ENCODE measurements around the gene BARX2. TPM values are rescaled to one million over a fixed set of nuclear protein-coding genes. Genes with fewer than 3 reads are reported as not detected.

The BARX2 gene
- polyA plus RNA-seq, 1 donor from 2014 or later: not detected

GRCh38 chr11:129428557-129428956 is 52.9 kb downstream of the BARX2 start:
- Mint-ChIP-seq H3K27ac (no peak overlapping the region), H3K36me3 (no peaks in the 10 kb centered on the region), H3K4me1 (no peaks in the 10 kb centered on the region), H3K9me3 (peaks cover 5% of the 10 kb centered on the region in 3 donors), H3K4me3 (peak overlapping the region in 1 of 4 donors; percentile 7), H3K27me3 (no peaks in the 10 kb centered on the region)

- Mint-ChIP-seq H3K9me3 (peaks cover 2 to 5% (median 3%) of the 10 kb centered on the region in 3 donors), H3K27me3 (no peaks in the 10 kb centered on the region), H3K4me1 (no peaks in the 10 kb centered on the region), H3K4me3 (no peak overlapping the region), H3K27ac (no peak overlapping the region), H3K36me3 (no peaks in the 10 kb centered on the region)
Measured at GRCh38 chr11:129434641-129435498, 59.2 kb downstream of the BARX2 start.

GRCh38 chr11:129435499-129436245 is 60.0 kb downstream of the BARX2 start:
- no peak overlapping the region for H3K4me3 Mint-ChIP-seq
- no peaks in the 10 kb centered on the region for H3K36me3 Mint-ChIP-seq
- peaks cover 2 to 5% (median 3%) of the 10 kb centered on the region in 3 donors for H3K9me3 Mint-ChIP-seq
- H3K27me3 Mint-ChIP-seq: no peaks in the 10 kb centered on the region
- H3K4me1 Mint-ChIP-seq: no peaks in the 10 kb centered on the region
- peak overlapping the region in 1 of 3 donors; percentile 24 for H3K27ac Mint-ChIP-seq

GRCh38 chr11:129436573-129436972 is 60.9 kb downstream of the BARX2 start:
- H3K9me3 Mint-ChIP-seq: peaks cover 0 to 2% (median 0%) of the 10 kb centered on the region in 3 donors
- no peaks in the 10 kb centered on the region for H3K36me3 Mint-ChIP-seq
- H3K4me1 Mint-ChIP-seq: no peaks in the 10 kb centered on the region
- H3K4me3 Mint-ChIP-seq: no peak overlapping the region
- H3K27ac Mint-ChIP-seq: no peak overlapping the region
- no peaks in the 10 kb centered on the region for H3K27me3 Mint-ChIP-seq

- Mint-ChIP-seq H3K9me3 (peaks cover 0 to 2% (median 2%) of the 10 kb centered on the region in 3 donors), H3K36me3 (no peaks in the 10 kb centered on the region)
Measured at GRCh38 chr11:129440028-129440713, 64.5 kb downstream of the BARX2 start.

GRCh38 chr11:129442171-129442570 is 66.5 kb downstream of the BARX2 start:
- Mint-ChIP-seq H3K27me3 (no peaks in the 10 kb centered on the region), H3K36me3 (no peaks in the 10 kb centered on the region), H3K9me3 (peaks cover 0 to 3% (median 2%) of the 10 kb centered on the region in 3 donors), H3K4me3 (no peak overlapping the region), H3K4me1 (no peaks in the 10 kb centered on the region), H3K27ac (no peak overlapping the region)

More at GRCh38 chr11:129440028-129440713, 64.5 kb downstream of the BARX2 start:
- Mint-ChIP-seq H3K4me3 (no peak overlapping the region), H3K27me3 (no peaks in the 10 kb centered on the region), H3K27ac (no peak overlapping the region), H3K4me1 (no peaks in the 10 kb centered on the region)

GRCh38 chr11:129443276-129443675 is 67.6 kb downstream of the BARX2 start:
- Mint-ChIP-seq H3K4me3 (no peak overlapping the region), H3K9me3 (peaks cover 0 to 6% (median 4%) of the 10 kb centered on the region in 3 donors), H3K27me3 (no peaks in the 10 kb centered on the region), H3K27ac (no peak overlapping the region), H3K36me3 (no peaks in the 10 kb centered on the region), H3K4me1 (no peaks in the 10 kb centered on the region)

GRCh38 chr11:129444274-129444673 is 68.6 kb downstream of the BARX2 start:
- Mint-ChIP-seq H3K4me3 (no peak overlapping the region), H3K9me3 (peaks cover 0 to 4% (median 4%) of the 10 kb centered on the region in 3 donors), H3K4me1 (no peaks in the 10 kb centered on the region), H3K27ac (no peak overlapping the region), H3K36me3 (no peaks in the 10 kb centered on the region), H3K27me3 (no peaks in the 10 kb centered on the region)

GRCh38 chr11:129445226-129445625 is 69.6 kb downstream of the BARX2 start:
- no peak overlapping the region for H3K27ac Mint-ChIP-seq
- no peaks in the 10 kb centered on the region for H3K36me3 Mint-ChIP-seq
- no peak overlapping the region for H3K4me3 Mint-ChIP-seq
- H3K27me3 Mint-ChIP-seq: no peaks in the 10 kb centered on the region
- peaks cover 0 to 4% (median 4%) of the 10 kb centered on the region in 3 donors for H3K9me3 Mint-ChIP-seq
- H3K4me1 Mint-ChIP-seq: no peaks in the 10 kb centered on the region

- Mint-ChIP-seq H3K4me3 (no peak overlapping the region), H3K9me3 (peaks cover 3 to 4% (median 4%) of the 10 kb centered on the region in 3 donors), H3K27ac (peak overlapping the region in 1 of 3 donors; percentile 11), H3K36me3 (no peaks in the 10 kb centered on the region), H3K4me1 (no peaks in the 10 kb centered on the region), H3K27me3 (no peaks in the 10 kb centered on the region)
Measured at GRCh38 chr11:129446572-129446971, 70.9 kb downstream of the BARX2 start.

GRCh38 chr11:129447654-129448239 is 72.1 kb downstream of the BARX2 start:
- no peak overlapping the region for H3K27ac Mint-ChIP-seq

GRCh38 chr11:129451524-129451923 is 75.9 kb downstream of the BARX2 start:
- Mint-ChIP-seq H3K36me3 (peaks cover 1% of the 10 kb centered on the region), H3K27me3 (no peaks in the 10 kb centered on the region), H3K27ac (no peak overlapping the region), H3K9me3 (peaks cover 2 to 4% (median 3%) of the 10 kb centered on the region in 3 donors), H3K4me3 (no peak overlapping the region), H3K4me1 (peaks cover 0 to 2% (median 0%) of the 10 kb centered on the region in 3 donors)

More at GRCh38 chr11:129447654-129448239, 72.1 kb downstream of the BARX2 start:
- H3K36me3 Mint-ChIP-seq: no peaks in the 10 kb centered on the region
- no peak overlapping the region for H3K4me3 Mint-ChIP-seq
- H3K9me3 Mint-ChIP-seq: peaks cover 3 to 4% (median 3%) of the 10 kb centered on the region in 3 donors
- H3K4me1 Mint-ChIP-seq: no peaks in the 10 kb centered on the region
- no peaks in the 10 kb centered on the region for H3K27me3 Mint-ChIP-seq

- H3K9me3 Mint-ChIP-seq: peaks cover 0 to 3% (median 0%) of the 10 kb centered on the region in 3 donors
- H3K27ac Mint-ChIP-seq: no peak overlapping the region
- peaks cover 1% of the 10 kb centered on the region for H3K36me3 Mint-ChIP-seq
- H3K4me1 Mint-ChIP-seq: peaks cover 0 to 2% (median 0%) of the 10 kb centered on the region in 3 donors
- H3K27me3 Mint-ChIP-seq: no peaks in the 10 kb centered on the region
- H3K4me3 Mint-ChIP-seq: no peak overlapping the region
Measured at GRCh38 chr11:129453293-129453721, 77.7 kb downstream of the BARX2 start.

- peaks cover 1% of the 10 kb centered on the region for H3K36me3 Mint-ChIP-seq
- peaks cover 0 to 2% (median 0%) of the 10 kb centered on the region in 3 donors for H3K4me1 Mint-ChIP-seq
- H3K9me3 Mint-ChIP-seq: peaks cover 0 to 3% (median 0%) of the 10 kb centered on the region in 3 donors
Measured at GRCh38 chr11:129455101-129455500, 79.5 kb downstream of the BARX2 start.

More at GRCh38 chr11:129455101-129455500, 79.5 kb downstream of the BARX2 start:
- Mint-ChIP-seq H3K4me3 (no peak overlapping the region), H3K27ac (no peak overlapping the region), H3K27me3 (no peaks in the 10 kb centered on the region)

Data from IgD-negative memory B cell (primary cell).